GM19099 (cell line): Measurements from ENCODE around the gene NAV2.

Experiments used
- POLR2A ChIP-seq: IDR thresholded peaks from 3 replicates; pipeline ENCODE4 v1.6.1; 2011; ENCODE audit warnings: low read depth; ENCODE audit not compliant: insufficient read length; ENCODE audit errors: extremely low read depth

The NAV2 gene

GRCh38 chr11:20026629-20027555, 314.3 kb downstream of the NAV2 start:
- TF ChIP-seq POLR2A: no peak

- TF ChIP-seq POLR2A: no peak
Observed at GRCh38 chr11:20027556-20028013, 314.9 kb downstream of the NAV2 start.

- no peak for TF ChIP-seq POLR2A
Observed at GRCh38 chr11:20029193-20029592, 316.6 kb downstream of the NAV2 start.

- no peak for TF ChIP-seq POLR2A
Observed at GRCh38 chr11:20030472-20030871, 317.8 kb downstream of the NAV2 start.

- TF ChIP-seq POLR2A: no peak
Observed at GRCh38 chr11:20031155-20032001, 318.7 kb downstream of the NAV2 start.

- no peak for TF ChIP-seq POLR2A
Observed at GRCh38 chr11:20032127-20032526, 319.5 kb downstream of the NAV2 start.

- no peak for TF ChIP-seq POLR2A
Observed at GRCh38 chr11:20032577-20033260, 320.1 kb downstream of the NAV2 start.

GRCh38 chr11:20033806-20034205, 321.2 kb downstream of the NAV2 start:
- TF ChIP-seq POLR2A: no peak

GRCh38 chr11:20034941-20035340, 322.3 kb downstream of the NAV2 start:
- no peak for TF ChIP-seq POLR2A

- no peak for TF ChIP-seq POLR2A
Observed at GRCh38 chr11:20035375-20035700, 322.7 kb downstream of the NAV2 start.

GRCh38 chr11:20035701-20036601, 323.3 kb downstream of the NAV2 start:
- no peak for TF ChIP-seq POLR2A

GRCh38 chr11:20036626-20037335, 324.1 kb downstream of the NAV2 start:
- TF ChIP-seq POLR2A: no peak

- TF ChIP-seq POLR2A: no peak
Observed at GRCh38 chr11:20037396-20038153, 324.9 kb downstream of the NAV2 start.
